Activated T-cell treated with anti-CD3 and anti-CD28 coated beads, Interleukin-2, amount 50 U/mL, for 1 hour (primary cell): ENCODE measurements around the gene WNT8B.

Experiments
- DNase-seq: peaks from one replicate; pipeline ENCODE4 v3.0.0-alpha.2; 2020

Gene WNT8B

GRCh38 chr10:100483876-100484666, 21.3 kb downstream of the WNT8B start:
- DNase-seq: no peak

GRCh38 chr10:100485366-100485765, 22.6 kb downstream of the WNT8B start:
- no peak for DNase-seq

- no peak for DNase-seq
Measured at GRCh38 chr10:100485801-100486495, 23.1 kb downstream of the WNT8B start.

GRCh38 chr10:100487529-100487928, 24.7 kb downstream of the WNT8B start:
- no peak for DNase-seq

- DNase-seq: no peak
Measured at GRCh38 chr10:100489396-100489795, 26.6 kb downstream of the WNT8B start.

- no peak for DNase-seq
Measured at GRCh38 chr10:100490531-100490930, 27.7 kb downstream of the WNT8B start.

GRCh38 chr10:100496567-100496966, 33.8 kb downstream of the WNT8B start:
- no peak for DNase-seq

GRCh38 chr10:100498059-100498458, 35.2 kb downstream of the WNT8B start:
- no peak for DNase-seq

- no peak for DNase-seq
Measured at GRCh38 chr10:100501423-100501822, 38.6 kb downstream of the WNT8B start.

- no peak for DNase-seq
Measured at GRCh38 chr10:100502926-100503494, 40.2 kb downstream of the WNT8B start.

- DNase-seq: no peak
Measured at GRCh38 chr10:100504096-100504495, 41.3 kb downstream of the WNT8B start.

- no peak for DNase-seq
Measured at GRCh38 chr10:100505164-100505563, 42.4 kb downstream of the WNT8B start.

GRCh38 chr10:100506596-100507356, 44.0 kb downstream of the WNT8B start:
- DNase-seq: no peak

- no peak for DNase-seq
Measured at GRCh38 chr10:100507357-100507732, 44.5 kb downstream of the WNT8B start.

- no peak for DNase-seq
Measured at GRCh38 chr10:100508266-100508665, 45.5 kb downstream of the WNT8B start.

GRCh38 chr10:100508691-100509150, 45.9 kb downstream of the WNT8B start:
- DNase-seq: peak; percentile 42

- DNase-seq: peak; percentile 41
Measured at GRCh38 chr10:100509241-100509840, 46.5 kb downstream of the WNT8B start.

GRCh38 chr10:100510533-100511308, 47.9 kb downstream of the WNT8B start:
- DNase-seq: peak; percentile 65

- DNase-seq: no peak
Measured at GRCh38 chr10:100515612-100516011, 52.8 kb downstream of the WNT8B start.

GRCh38 chr10:100516847-100517246, 54.0 kb downstream of the WNT8B start:
- DNase-seq: no peak

- DNase-seq: peak; percentile 59
Measured at GRCh38 chr10:100518761-100519241, 56.0 kb downstream of the WNT8B start.
